ENCODE results near the gene PXDC1. TPM values are rescaled to one million over a fixed set of nuclear protein-coding genes. Genes with fewer than 3 reads are reported as not detected.

PXDC1 gene
- total RNA-seq, 1 experiment from 2014 or later, result 42.9 TPM

- Mint-ChIP-seq H3K36me3 (ENCODE audit: insufficient read depth, unreplicated experiment) (peaks cover 73% of the 10 kb centered on the region), H3K27me3 (ENCODE audit: insufficient read depth, unreplicated experiment) (no peaks in the 10 kb centered on the region), H3K4me3 (ENCODE audit: unreplicated experiment) (no peak overlapping the region), H3K9me3 (ENCODE audit: unreplicated experiment) (peaks cover 13% of the 10 kb centered on the region), H3K27ac (ENCODE audit: unreplicated experiment) (no peak overlapping the region), H3K4me1 (ENCODE audit: low read depth, unreplicated experiment) (no peaks in the 10 kb centered on the region)
- no peak for DNase-seq
- H3K4me3 ChIP-seq (ENCODE audit: low read depth, low read length), result no peak overlapping the region
- no peak for TF ChIP-seq CTCF (IDR thresholded peaks at IDR 0.05; ENCODE audit: insufficient read depth in 1 of 2, low read depth in 1 of 2, low read length in 1 of 2, severe bottlenecking in 1 of 2, unreplicated experiment in 1 of 2)
- POLR2A ChIA-PET, result no interaction called here
- no TSS peak for BruUV-seq (replicated peaks)
- H3K9me3 ChIP-seq, result no peaks in the 10 kb centered on the region
- peaks cover 7% of the 10 kb centered on the region for H3K36me3 ChIP-seq (ENCODE audit: control insufficient read depth, insufficient read depth, low read length)
- H3K27me3 ChIP-seq (replicated peaks; ENCODE audit: control insufficient read depth, insufficient read depth, low read length), result no peaks in the 10 kb centered on the region
- intact Hi-C loops (cut with micrococcal nuclease; ENCODE audit: unreplicated experiment), result loop anchor here (1.0 to 5.0 kb wide), 5 partner anchors 67 to 452 kb away; partner anchors contain the start of gene SLC22A23
- CTCF ChIA-PET, result no interaction called here
- H3K4me1 ChIP-seq, result no peaks in the 10 kb centered on the region
Measured at GRCh38 chr6:3731700-3732099, 19.8 kb downstream of the PXDC1 start.

DNA sequence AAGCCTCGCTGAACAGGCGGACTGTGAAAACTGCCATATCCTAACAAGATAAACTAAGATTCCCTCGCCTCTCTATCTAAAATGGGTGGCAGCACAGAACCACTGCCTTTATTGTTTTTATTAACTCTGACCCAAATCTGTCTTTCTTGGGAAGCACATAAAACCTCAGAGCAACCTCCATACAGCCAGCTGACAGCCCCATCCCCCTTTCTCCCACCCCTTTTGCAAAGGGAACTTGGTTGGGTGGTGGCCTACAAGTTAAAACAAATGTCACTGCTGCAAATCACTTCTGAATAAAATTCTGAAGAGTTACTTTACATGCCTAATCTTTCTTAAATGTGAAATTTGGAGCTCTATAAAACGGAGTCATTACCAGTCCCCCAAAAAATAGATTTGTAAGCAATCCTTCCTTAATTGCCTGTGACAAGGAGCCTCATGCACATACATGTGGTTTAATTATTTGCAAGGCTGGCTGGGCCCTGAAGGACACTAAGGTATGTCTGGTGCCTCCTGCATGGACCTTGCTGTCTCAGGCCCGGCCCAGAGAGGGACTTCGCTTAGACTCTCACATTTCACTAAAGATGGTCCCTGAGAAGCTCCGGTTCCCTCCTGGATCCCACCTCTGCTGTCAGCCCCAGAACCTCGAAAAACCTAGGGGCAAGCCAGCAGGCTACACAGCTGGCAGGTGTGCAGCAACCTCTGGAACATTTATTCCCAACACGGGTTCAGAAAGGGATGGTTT, 21.7 kb downstream of the PXDC1 start:
- DNase-seq, result peak in 1 of 2 experiments; percentile 5
- Histone ChIP-seq H3K9me3 (no peaks in the 10 kb centered on the region), H3K27me3 (replicated peaks; ENCODE audit: control insufficient read depth, insufficient read depth, low read length) (no peaks in the 10 kb centered on the region), H3K4me3 (ENCODE audit: low read depth, low read length) (no peak overlapping the region), H3K4me1 (no peaks in the 10 kb centered on the region), H3K36me3 (ENCODE audit: control insufficient read depth, insufficient read depth, low read length) (peaks cover 7% of the 10 kb centered on the region)
- intact Hi-C loops (cut with micrococcal nuclease; ENCODE audit: unreplicated experiment), result loop anchor here (5.0 kb wide), 2 partner anchors 207 to 272 kb away; partner anchors contain the start of gene SLC22A23
- Mint-ChIP-seq H3K27ac (ENCODE audit: unreplicated experiment) (no peak overlapping the region), H3K27me3 (ENCODE audit: insufficient read depth, unreplicated experiment) (no peaks in the 10 kb centered on the region), H3K4me1 (ENCODE audit: low read depth, unreplicated experiment) (no peaks in the 10 kb centered on the region), H3K4me3 (ENCODE audit: unreplicated experiment) (no peak overlapping the region), H3K36me3 (ENCODE audit: insufficient read depth, unreplicated experiment) (peaks cover 57% of the 10 kb centered on the region), H3K9me3 (ENCODE audit: unreplicated experiment) (no peaks in the 10 kb centered on the region)
- CTCF ChIA-PET, result no interaction called here
- POLR2A ChIA-PET, result no interaction called here
- BruUV-seq (replicated peaks), result no TSS peak
- no peak for TF ChIP-seq CTCF (IDR thresholded peaks at IDR 0.05; ENCODE audit: insufficient read depth in 1 of 2, low read depth in 1 of 2, low read length in 1 of 2, severe bottlenecking in 1 of 2, unreplicated experiment in 1 of 2)

GRCh38 chr6:3727593-3728108, 23.9 kb downstream of the PXDC1 start:
- no peak overlapping the region for H3K4me3 Mint-ChIP-seq (ENCODE audit: unreplicated experiment)
- H3K36me3 ChIP-seq (ENCODE audit: control insufficient read depth, insufficient read depth, low read length), result peaks cover 7% of the 10 kb centered on the region
- no peak for DNase-seq
- no TSS peak for BruUV-seq (replicated peaks)
- intact Hi-C loops (cut with micrococcal nuclease; ENCODE audit: unreplicated experiment), result no loop called here
- H3K9me3 Mint-ChIP-seq (ENCODE audit: unreplicated experiment), result no peaks in the 10 kb centered on the region
- H3K27ac Mint-ChIP-seq (ENCODE audit: unreplicated experiment), result no peak overlapping the region
- POLR2A ChIA-PET, result interaction anchor here (0.6 kb wide), 1 partner anchor 14 kb away, joined by 3 read pairs; no protein-coding TSS in a partner anchor
- H3K27me3 Mint-ChIP-seq (ENCODE audit: insufficient read depth, unreplicated experiment), result no peaks in the 10 kb centered on the region
- peaks cover 60% of the 10 kb centered on the region for H3K36me3 Mint-ChIP-seq (ENCODE audit: insufficient read depth, unreplicated experiment)
- H3K9me3 ChIP-seq, result no peaks in the 10 kb centered on the region
- no peak for TF ChIP-seq CTCF (IDR thresholded peaks at IDR 0.05; ENCODE audit: insufficient read depth in 1 of 2, low read depth in 1 of 2, low read length in 1 of 2, severe bottlenecking in 1 of 2, unreplicated experiment in 1 of 2)
- no peaks in the 10 kb centered on the region for H3K27me3 ChIP-seq (replicated peaks; ENCODE audit: control insufficient read depth, insufficient read depth, low read length)
- no peaks in the 10 kb centered on the region for H3K4me1 ChIP-seq
- H3K4me3 ChIP-seq (ENCODE audit: low read depth, low read length), result no peak overlapping the region
- CTCF ChIA-PET, result no interaction called here
- H3K4me1 Mint-ChIP-seq (ENCODE audit: low read depth, unreplicated experiment), result no peaks in the 10 kb centered on the region
